H9 (cell line): ENCODE results near the gene TMEM163. TPM values are rescaled to one million over a fixed set of nuclear protein-coding genes. Genes with fewer than 3 reads are reported as not detected.

Experiments
- DNase-seq: peaks from one replicate; pipeline ENCODE4 v3.0.0-alpha.2; 2017
- H2AFZ ChIP-seq: one replicate; pipeline ENCODE4 v1.6.1; 2013; ENCODE audit warnings: mild to moderate bottlenecking, low read length, control low read depth, moderate library complexity
- H2AK5ac ChIP-seq: 2 replicates; pipeline ENCODE4 v1.6.1; 2013; ENCODE audit warnings: low read length, control low read depth, mixed read lengths; ENCODE audit not compliant: insufficient read length
- H2BK120ac ChIP-seq: one replicate; pipeline ENCODE4 v1.6.1; 2013; ENCODE audit warnings: low read depth, mild to moderate bottlenecking, low read length, control low read depth, inconsistent platforms; ENCODE audit not compliant: poor library complexity, severe bottlenecking
- H2BK12ac ChIP-seq: 2 replicates; pipeline ENCODE4 v1.6.1; 2013; ENCODE audit warnings: low read length, control low read depth, mixed read lengths, low read depth; ENCODE audit not compliant: insufficient read length
- H2BK15ac ChIP-seq: 2 replicates; pipeline ENCODE4 v1.6.1; 2013; ENCODE audit warnings: low read depth, low read length, control low read depth
- H2BK20ac ChIP-seq: one replicate; pipeline ENCODE4 v1.6.1; 2013; ENCODE audit warnings: low read depth, mild to moderate bottlenecking, low read length, control low read depth, inconsistent platforms; ENCODE audit not compliant: poor library complexity, severe bottlenecking
- H2BK5ac ChIP-seq: 2 replicates; pipeline ENCODE4 v1.6.1; 2013; ENCODE audit warnings: low read length, control low read depth, mixed read lengths; ENCODE audit not compliant: insufficient read length
- H3K14ac ChIP-seq: 2 replicates; pipeline ENCODE4 v1.6.1; 2013; ENCODE audit warnings: low read length, control low read depth; ENCODE audit not compliant: insufficient read depth
- H3K18ac ChIP-seq: 2 replicates; pipeline ENCODE4 v1.6.1; 2013; ENCODE audit warnings: low read depth, mild to moderate bottlenecking, mixed read lengths, low read length, control low read depth; ENCODE audit not compliant: insufficient read length
- H3K23ac ChIP-seq: 2 replicates; pipeline ENCODE4 v1.6.1; 2013; ENCODE audit warnings: low read length, control low read depth, mixed read lengths, low read depth; ENCODE audit not compliant: insufficient read length
- H3K23me2 ChIP-seq: 2 replicates; pipeline ENCODE4 v1.6.1; 2013; ENCODE audit warnings: low read depth, mild to moderate bottlenecking, mixed read lengths, low read length, control low read depth; ENCODE audit not compliant: insufficient read length, poor library complexity, severe bottlenecking
- H3K27ac ChIP-seq: 2 replicates; pipeline ENCODE4 v1.5.1; 2013; ENCODE audit warnings: low read length, control low read depth, mixed read lengths, low read depth; ENCODE audit not compliant: insufficient read length
- H3K27me3 ChIP-seq: 2 replicates; pipeline ENCODE4 v1.6.1; 2013; ENCODE audit warnings: low read length, control low read depth, inconsistent platforms; ENCODE audit not compliant: insufficient read depth
- H3K4ac ChIP-seq: 2 replicates; pipeline ENCODE4 v1.6.1; 2013; ENCODE audit warnings: low read depth, mild to moderate bottlenecking, control low read depth, inconsistent platforms, low read length, moderate library complexity
- H3K4me1 ChIP-seq: 2 replicates; pipeline ENCODE4 v1.6.1; 2013; ENCODE audit warnings: low read length, control low read depth, inconsistent platforms; ENCODE audit not compliant: insufficient read depth
- H3K4me2 ChIP-seq: 2 replicates; pipeline ENCODE4 v1.6.1; 2013; ENCODE audit warnings: low read length, control low read depth, mixed read lengths; ENCODE audit not compliant: insufficient read length, insufficient read depth
- H3K56ac ChIP-seq: 2 replicates; pipeline ENCODE4 v1.6.1; 2013; ENCODE audit warnings: low read depth, mild to moderate bottlenecking, mixed read lengths, low read length, control low read depth; ENCODE audit not compliant: insufficient read length
- H3K79me1 ChIP-seq: 2 replicates; pipeline ENCODE4 v1.6.1; 2013; ENCODE audit warnings: low read depth, mild to moderate bottlenecking, moderate library complexity, low read length, control low read depth, inconsistent platforms; ENCODE audit not compliant: insufficient read depth, poor library complexity, severe bottlenecking
- H3K79me2 ChIP-seq: 2 replicates; pipeline ENCODE4 v1.6.1; 2013; ENCODE audit warnings: low read length, control low read depth, inconsistent platforms; ENCODE audit not compliant: insufficient read depth
- H3K9ac ChIP-seq: 2 replicates; pipeline ENCODE4 v1.6.1; 2013; ENCODE audit warnings: low read length, control low read depth, mixed read lengths; ENCODE audit not compliant: insufficient read length; ENCODE audit errors: extremely low read depth
- H3K9me3 ChIP-seq: one replicate; pipeline ENCODE4 v1.6.1; 2013; ENCODE audit warnings: low read depth, low read length, inconsistent platforms; ENCODE audit not compliant: control insufficient read depth
- H3T11ph ChIP-seq: one replicate; pipeline ENCODE4 v1.6.1; 2013; ENCODE audit warnings: mild to moderate bottlenecking, low read length, control low read depth, inconsistent platforms
- H4K20me1 ChIP-seq: one replicate; pipeline ENCODE4 v1.6.1; 2013; ENCODE audit not compliant: control insufficient read depth, insufficient read length, insufficient read depth
- H4K5ac ChIP-seq: 2 replicates; pipeline ENCODE4 v1.6.1; 2013; ENCODE audit warnings: low read depth, mild to moderate bottlenecking, mixed read lengths, low read length, control low read depth; ENCODE audit not compliant: insufficient read length
- H4K8ac ChIP-seq: replicated peaks from 2 replicates; pipeline ENCODE4 v1.6.1; 2013; ENCODE audit warnings: low read length, control low read depth, mixed read lengths, low read depth; ENCODE audit not compliant: insufficient read length
- H4K91ac ChIP-seq: 2 replicates; pipeline ENCODE4 v1.6.1; 2013; ENCODE audit warnings: low read depth, mild to moderate bottlenecking, moderate library complexity, mixed read lengths, low read length, control low read depth; ENCODE audit not compliant: insufficient read length
- H3K27ac Mint-ChIP-seq, 3 experiments: 2 replicates in 2 of 3; 3 replicates in 1 of 3; pipeline ENCODE4 v1.8.0; 2020 to 2021; ENCODE audit warnings: mixed read lengths in 3 of 3, mild to moderate bottlenecking in 1 of 3, moderate library complexity in 1 of 3
- H3K27me3 Mint-ChIP-seq: 2 replicates; pipeline ENCODE4 v1.8.0; 2021; ENCODE audit warnings: low read depth, mild to moderate bottlenecking, moderate library complexity, mixed read lengths
- H3K36me3 Mint-ChIP-seq, 3 experiments: 2 replicates in 2 of 3; 3 replicates in 1 of 3; pipeline ENCODE4 v1.8.0; 2020 to 2021; ENCODE audit warnings: low read depth in 3 of 3, mixed read lengths in 3 of 3; ENCODE audit not compliant: insufficient read depth in 1 of 3
- H3K4me1 Mint-ChIP-seq, 2 experiments: 2 replicates each; pipeline ENCODE4 v1.8.0; 2020; ENCODE audit warnings: mixed read lengths in 2 of 2
- H3K4me3 Mint-ChIP-seq, 2 experiments: 2 replicates in 1 of 2; 3 replicates in 1 of 2; pipeline ENCODE4 v1.8.0; 2020 to 2021; ENCODE audit warnings: mild to moderate bottlenecking in 2 of 2, mixed read lengths in 2 of 2, moderate library complexity in 1 of 2
- H3K9me3 Mint-ChIP-seq, 2 experiments: 2 replicates in 1 of 2; 3 replicates in 1 of 2; pipeline ENCODE4 v1.8.0; 2020; ENCODE audit warnings: mild to moderate bottlenecking in 2 of 2, mixed read lengths in 2 of 2, moderate library complexity in 1 of 2
- CTCF ChIP-seq: fragments of 200-600 bp; sonication (generic); conservative IDR thresholded peaks from 3 replicates; pipeline ENCODE4 v1.8.0; 2021; ENCODE audit warnings: antibody characterized with exemption, mild to moderate bottlenecking
- WGBS: extraction: QIAGEN DNeasy Blood & Tissue Kit; methylation state at CpG from one replicate; pipeline ENCODE4 v1.1.7; 2013; ENCODE audit warnings: missing lambda C conversion rate, low lambda C conversion rate, mixed read lengths; ENCODE audit not compliant: insufficient read length; ENCODE audit errors: extremely low coverage; 5-methylcytosine and 5-hydroxymethylcytosine counted together
- total RNA-seq: library from RNA; stranded (reverse); gene quantifications from 2 replicates; pipeline ENCODE4 v1.2.1, GENCODE V29; 2021

TMEM163 gene
- total RNA-seq, 1 experiment from 2014 or later: 0.39 TPM

- H3K79me1 ChIP-seq: no peaks in the 10 kb centered on the region
- H3K9me3 Mint-ChIP-seq: no peaks in the 10 kb centered on the region
- H4K8ac ChIP-seq: no peak overlapping the region
- H3K4me1 Mint-ChIP-seq: peaks cover 7 to 13% of the 10 kb centered on the region in 2 experiments
- H3K36me3 Mint-ChIP-seq: peaks cover 8 to 29% (median 18%) of the 10 kb centered on the region in 3 experiments; a peak in 6 of 7 replicates
- H3K27me3 Mint-ChIP-seq: peaks cover 51% of the 10 kb centered on the region
- H2BK20ac ChIP-seq: no peak overlapping the region
- H3K14ac ChIP-seq: no peak overlapping the region
- H3K4ac ChIP-seq: no peak overlapping the region
- H3K4me2 ChIP-seq: no peak overlapping the region
- H2AFZ ChIP-seq: no peak overlapping the region
- DNase-seq: no peak
- no CpG with 5 or more reads among the region's 7 CpGs for WGBS
- H2BK12ac ChIP-seq: no peak overlapping the region
- no peaks in the 10 kb centered on the region for H3K79me2 ChIP-seq
- no peak overlapping the region for H3K27ac Mint-ChIP-seq
- H2BK120ac ChIP-seq: no peak overlapping the region
- H3T11ph ChIP-seq: no peak overlapping the region
- TF ChIP-seq CTCF: no peak
- no peak overlapping the region for H3K4me3 Mint-ChIP-seq
- no peaks in the 10 kb centered on the region for H4K20me1 ChIP-seq
- H3K9ac ChIP-seq: no peak overlapping the region
- no peak overlapping the region for H4K5ac ChIP-seq
- H3K23ac ChIP-seq: no peak overlapping the region
- H2BK5ac ChIP-seq: no peak overlapping the region
- no peaks in the 10 kb centered on the region for H3K9me3 ChIP-seq
- no peak overlapping the region for H2AK5ac ChIP-seq
- no peaks in the 10 kb centered on the region for H3K23me2 ChIP-seq
- H3K4me1 ChIP-seq: 0 out of 2 replicates have a peak, but pooled peaks cover 2% of the 10 kb centered on the region
- H4K91ac ChIP-seq: no peak overlapping the region
- H3K27ac ChIP-seq: no peak overlapping the region
- no peak overlapping the region for H2BK15ac ChIP-seq
- no peak overlapping the region for H3K18ac ChIP-seq
- H3K56ac ChIP-seq: no peak overlapping the region
- H3K27me3 ChIP-seq: peaks cover 8% of the 10 kb centered on the region
Measured at GRCh38 chr2:134436706-134437105, 282.1 kb downstream of the TMEM163 start.
